HG02571 (cell line): ENCODE measurements around the gene ESRRG.
"Not testable (repeated sequence)": the region's sequence is repeated elsewhere in the genome, so short reads cannot be mapped to it uniquely, and the experiment has no call there.

Source experiments
- ATAC-seq: cut with Tn5 transposase; IDR thresholded peaks from one replicate; pipeline ENCODE4 v1.9.1; 2021; ENCODE audit warnings: mild to moderate bottlenecking, moderate library complexity; ENCODE audit not compliant: unreplicated experiment

The ESRRG gene

DNA sequence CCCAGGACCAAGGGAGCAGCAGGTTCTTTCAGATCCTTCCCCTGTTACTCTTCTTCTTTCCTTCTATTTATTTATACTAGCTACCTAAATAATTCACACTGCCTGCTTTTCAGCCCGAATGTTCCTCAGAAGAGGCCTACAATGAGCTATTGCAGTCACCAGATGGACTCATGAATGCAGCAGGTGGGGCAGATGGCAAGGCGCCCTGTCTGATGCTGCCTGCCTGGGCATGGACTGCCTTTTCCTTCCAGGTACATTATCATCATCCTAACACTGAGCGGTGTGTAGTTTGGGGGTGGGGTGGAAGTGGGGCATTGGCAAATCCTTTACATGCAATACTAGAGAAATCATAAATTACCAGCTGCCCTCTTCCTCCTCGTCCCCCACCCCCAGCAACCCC is 17.6 kb downstream of the ESRRG start:
- no peak for ATAC-seq

DNA sequence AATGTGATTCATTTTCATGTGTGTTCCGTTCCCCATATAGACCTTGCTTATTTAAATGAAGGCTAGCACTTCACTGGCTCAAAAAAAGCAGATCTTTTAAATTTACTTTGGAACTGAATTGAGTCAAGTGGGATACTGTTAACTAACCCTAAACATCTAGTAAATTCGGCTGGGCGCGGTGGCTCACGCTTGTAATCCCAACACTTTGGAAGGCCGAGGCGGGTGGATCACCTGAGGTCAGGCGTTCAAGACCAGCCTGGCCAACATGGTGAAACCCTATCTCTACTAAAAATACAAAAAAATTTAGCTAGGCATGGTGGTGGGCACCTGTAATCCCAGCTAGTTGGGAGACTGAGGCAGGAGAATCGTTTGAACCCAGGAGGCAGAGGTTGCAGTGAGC is 19.2 kb downstream of the ESRRG start:
- ATAC-seq: not testable (repeated sequence)

DNA sequence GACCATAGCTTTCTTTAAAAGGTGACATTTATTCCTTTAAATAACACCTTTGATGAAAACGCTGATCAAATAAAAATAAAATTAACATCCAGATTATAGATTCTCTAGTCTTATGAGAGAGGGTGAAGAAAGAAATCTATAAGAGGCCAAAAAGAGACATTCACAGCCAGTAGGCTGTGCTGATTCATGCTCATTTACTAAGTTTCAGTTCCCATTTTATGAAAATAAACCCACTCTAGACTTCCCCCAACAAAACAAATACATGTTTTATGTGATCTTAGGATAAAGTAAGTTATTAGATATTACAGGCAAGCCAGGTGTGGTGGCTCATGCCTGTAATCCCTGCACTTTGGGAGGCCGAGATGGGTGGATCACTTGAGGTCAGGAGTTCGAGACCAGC is 21.1 kb downstream of the ESRRG start:
- ATAC-seq: no peak

DNA sequence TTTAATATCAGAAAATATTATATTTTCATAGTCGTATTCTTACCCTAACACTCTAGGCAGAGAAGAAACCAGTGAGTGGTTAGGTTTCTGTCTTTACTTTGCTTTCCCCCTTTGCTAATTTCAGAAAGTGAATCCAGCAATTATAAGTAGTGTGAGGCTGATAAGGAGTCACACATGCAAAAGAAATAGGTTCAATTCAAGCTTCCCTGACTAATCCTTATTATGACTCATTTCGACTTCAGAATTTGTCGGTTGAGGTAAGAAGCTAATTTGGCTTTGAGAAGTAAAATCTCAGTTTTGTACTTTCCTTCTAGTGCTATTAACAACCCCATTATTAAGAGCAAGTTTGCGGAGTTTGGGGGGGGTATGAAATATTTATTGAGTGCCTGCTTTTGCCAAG is 22.4 kb downstream of the ESRRG start:
- no peak for ATAC-seq

DNA sequence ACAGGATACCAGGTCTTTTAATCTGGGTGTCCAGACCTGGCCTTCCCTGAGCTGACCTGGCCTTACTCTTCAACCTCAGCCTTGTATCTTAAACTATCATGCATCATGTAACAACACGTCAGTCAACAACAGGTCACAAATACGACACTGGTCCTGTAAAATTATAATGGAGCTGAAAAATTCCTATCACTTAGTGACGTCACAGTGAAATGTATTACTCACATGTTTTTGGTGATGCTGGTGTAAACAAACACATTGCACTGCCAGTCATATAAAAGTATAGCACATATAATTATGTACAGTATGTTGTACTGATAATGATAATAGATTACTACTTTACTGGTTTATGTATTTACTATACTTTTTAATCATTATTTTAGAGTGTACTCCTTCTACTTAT is 31.5 kb downstream of the ESRRG start:
- ATAC-seq: no peak

DNA sequence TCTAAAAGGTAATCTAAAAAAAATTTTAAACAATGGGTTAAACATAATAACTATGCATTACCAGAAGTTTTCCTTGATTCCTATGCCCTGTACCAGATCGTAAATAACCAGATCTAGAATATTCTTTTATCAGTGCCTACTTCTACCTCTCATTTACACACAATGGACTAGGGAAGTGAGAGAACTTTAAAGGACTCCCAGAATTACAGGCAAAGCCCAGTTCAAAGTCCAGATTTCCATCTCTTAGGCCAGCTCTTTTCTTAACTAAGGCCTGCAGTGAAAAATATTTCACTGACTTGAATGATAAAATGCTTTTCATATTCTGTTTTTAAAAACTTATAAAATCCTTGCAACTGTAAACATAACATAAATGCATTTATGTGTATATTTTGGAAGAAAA is 32.6 kb downstream of the ESRRG start:
- no peak for ATAC-seq

DNA sequence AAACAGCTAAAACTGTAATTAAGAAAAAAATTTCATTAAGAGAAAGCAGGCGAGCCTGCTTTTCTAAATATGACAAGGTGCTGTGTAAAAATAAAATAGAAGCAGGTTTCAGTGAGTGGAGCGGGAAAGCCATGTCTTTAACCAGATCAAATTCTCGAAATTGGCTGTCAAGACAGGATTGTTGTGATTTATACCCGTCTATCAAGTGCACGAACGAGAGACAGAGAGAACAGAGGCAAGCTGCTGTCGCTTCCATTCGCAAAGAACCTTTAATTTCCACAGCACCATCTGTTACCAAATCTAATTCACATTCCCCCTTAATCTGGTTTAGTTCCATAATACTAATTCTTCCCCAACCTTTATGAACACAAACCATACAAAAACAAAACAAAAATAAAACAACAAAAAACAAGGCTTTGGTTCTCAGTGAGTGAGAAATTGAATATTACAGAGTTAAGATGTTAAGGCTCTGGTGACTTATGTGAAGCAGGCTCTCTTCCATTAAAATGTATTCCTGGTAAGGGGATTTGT is 35.0 kb downstream of the ESRRG start:
- ATAC-seq: no peak

DNA sequence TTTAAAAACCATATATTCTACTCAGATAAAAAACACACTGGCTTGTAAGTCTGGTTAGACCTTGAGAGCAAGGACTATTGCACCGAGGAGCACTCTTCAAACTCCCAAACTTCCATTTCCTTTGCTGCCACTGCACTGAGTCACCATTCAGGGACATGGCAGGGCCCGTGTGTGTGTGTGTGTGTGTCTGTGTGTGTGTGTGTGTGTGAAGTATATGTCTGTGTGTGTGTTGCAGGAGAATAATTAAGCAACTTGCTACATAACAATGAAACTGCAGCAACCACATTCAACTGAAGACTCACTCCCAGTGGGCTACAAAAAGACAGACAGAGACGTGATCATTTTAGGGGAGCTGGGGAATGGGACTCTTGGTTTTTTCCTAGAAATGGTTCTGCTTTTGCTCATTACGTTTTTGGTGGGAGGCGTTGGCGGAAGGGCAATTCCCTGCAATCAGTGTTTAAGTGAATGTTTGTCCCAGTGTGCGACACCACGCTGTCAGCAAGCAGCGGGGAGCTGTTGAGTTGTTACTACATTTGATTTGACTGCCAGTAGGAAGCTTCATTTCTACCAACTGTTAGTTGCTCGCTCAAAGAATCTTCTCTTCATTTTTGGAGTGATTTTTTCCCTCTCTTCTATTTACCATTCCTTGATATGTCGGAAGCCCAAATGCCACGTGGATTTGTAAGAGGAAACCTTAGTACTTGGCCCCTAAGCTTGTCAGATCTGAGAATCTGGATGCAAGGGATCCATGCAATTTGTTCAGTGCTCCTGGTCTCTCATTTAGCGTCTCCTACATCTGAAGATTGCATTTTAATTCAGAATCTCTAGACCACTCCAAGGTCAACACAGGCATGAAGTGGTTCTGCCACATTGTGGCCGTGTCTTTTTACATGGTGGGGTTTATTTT is 36.1 kb downstream of the ESRRG start:
- no peak for ATAC-seq

DNA sequence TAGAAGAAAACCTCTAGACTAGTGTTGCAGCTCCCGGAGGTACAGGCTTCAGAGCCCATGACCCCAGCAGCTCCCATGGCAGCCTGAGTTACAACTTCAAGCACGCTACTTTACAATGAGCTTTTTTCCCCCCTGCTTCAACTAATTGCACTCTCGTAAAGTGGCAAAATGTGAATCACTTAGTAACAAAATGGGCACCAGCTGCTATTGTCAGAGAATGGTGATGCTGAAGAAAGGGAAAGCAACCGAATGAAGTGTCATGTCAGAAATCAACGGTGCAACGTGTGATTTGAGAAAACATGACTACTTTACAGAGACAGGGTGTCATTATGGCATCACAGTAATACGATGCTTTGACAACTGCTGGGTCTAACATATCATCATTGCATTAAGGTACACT is 40.5 kb downstream of the ESRRG start:
- ATAC-seq: no peak

DNA sequence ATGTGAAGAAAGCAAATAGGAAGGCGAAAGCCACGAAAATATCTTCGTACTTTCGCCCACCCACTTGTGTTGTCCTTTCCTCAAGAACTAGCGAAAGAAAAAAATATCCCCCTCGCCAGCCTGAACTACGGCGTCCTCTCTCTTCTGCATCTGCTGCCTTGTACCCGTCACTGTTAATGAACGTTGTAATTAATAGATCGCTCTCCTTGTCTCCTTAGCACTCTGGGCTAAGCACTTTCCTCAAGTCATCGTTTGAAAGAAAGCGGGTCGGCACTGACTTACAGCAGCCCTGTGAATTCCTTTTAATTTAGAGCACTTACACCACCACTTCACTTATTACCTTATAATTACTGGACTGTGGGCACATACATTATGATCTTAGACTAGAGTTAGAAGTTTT is 44.1 kb downstream of the ESRRG start:
- no peak for ATAC-seq

DNA sequence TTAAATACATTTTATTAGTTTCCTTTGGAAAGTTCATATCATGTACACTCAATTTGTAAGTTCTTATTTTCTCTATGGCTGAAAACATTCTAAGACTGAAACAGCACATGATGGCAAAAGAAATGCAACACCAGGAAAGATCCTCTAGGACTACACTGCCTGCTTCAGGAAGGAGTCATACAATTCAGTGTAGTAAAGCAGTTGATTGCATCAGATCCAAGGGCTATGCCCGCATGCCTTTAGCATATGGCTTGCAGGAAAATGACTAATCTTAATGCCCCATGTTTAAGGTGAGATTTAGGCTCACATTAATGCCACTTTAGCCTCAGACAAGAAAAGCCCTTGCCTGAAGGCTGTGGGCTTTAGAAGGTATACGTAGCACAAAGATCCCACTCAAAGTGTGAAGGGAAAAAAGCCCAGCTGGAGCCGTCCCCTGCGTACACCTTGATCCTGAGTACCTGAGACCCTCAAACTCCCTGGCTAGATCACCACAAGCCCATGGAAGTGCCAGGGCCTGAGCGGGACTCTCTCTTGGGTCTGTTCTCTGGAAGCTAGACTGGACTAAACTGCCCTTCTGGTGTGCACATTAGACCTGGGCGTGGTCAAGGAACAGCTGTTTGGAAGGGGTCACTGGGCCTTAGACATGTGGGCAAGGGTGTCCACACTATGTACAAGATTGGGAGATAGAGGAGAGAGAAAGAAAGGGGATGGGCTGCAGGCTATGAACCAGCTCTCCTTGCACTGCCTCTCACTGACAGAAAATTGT is 52.9 kb downstream of the ESRRG start:
- no peak for ATAC-seq

DNA sequence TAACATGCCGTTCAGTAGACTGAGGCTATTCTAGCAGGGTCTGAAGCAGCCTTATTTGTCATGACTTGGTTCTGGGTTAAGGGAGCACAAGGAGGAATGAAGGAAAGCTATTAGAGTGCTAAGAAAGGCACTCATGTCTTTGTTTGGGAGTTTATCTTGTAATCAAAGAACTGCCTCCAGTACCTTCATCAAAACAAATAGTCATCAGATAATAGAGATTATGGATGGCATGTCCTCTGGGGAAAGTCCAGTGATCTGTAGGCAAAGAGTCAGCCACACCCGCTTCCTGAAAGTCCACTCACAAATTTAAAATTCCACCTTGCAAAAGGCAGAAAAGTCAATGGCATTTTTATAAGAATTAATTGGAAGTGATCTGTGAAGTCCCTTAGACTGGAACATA is 56.8 kb downstream of the ESRRG start:
- ATAC-seq: no peak

DNA sequence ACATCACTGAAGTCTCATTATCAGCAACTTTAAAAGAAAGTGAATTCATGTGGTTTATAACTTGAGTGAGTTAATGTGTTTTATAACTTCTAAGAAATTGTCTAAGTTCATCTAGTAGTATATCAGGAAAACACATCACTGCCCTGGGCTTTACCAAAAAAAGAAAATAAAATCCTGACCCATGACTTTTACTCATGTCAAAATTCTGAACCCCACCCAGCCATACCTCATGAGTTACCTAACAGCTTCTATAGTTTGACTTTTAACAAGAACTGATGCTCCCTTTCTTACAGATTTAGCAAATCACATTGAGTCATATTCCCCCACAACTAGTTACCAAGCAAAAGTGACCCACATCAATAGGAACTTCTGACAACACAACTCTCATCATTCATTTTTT is 57.4 kb downstream of the ESRRG start:
- no peak for ATAC-seq

DNA sequence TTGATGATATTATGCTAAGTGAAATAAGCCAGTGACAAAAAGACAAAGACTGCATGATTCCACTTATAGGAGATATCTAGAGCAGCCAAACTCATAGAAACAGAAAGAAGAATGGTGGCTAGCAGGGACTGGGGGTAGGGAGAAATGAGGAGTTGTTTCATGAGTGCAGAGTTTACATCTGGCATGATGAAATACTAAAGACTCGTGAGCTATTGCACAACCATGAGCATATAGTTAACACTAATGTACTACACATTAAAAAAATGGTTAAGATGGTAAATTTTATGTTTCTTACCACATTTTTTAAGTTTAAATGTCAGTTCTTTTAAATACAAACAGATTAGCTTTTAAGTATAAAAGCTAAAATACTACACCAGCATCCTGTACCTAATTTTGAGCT is 57.8 kb downstream of the ESRRG start:
- ATAC-seq: no peak

DNA sequence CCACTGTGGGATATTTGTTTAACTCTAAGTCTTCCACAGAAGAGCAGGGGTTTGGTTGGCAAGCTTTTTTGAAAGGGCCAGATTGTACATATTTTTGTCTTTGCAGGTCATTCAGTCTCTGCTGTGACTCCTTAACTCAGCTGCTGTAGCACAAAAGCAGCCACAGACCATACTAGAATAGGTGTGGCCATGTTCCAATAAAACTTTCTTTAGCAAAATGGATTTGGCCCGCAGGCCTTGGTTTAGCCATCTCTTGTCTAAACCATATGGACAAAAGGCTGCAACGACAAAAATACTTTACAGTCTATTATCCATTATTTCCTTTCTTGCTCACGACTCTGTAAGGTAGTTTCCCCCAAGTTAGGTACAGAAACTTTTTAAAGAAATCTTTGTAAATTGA is 60.5 kb downstream of the ESRRG start:
- no peak for ATAC-seq

DNA sequence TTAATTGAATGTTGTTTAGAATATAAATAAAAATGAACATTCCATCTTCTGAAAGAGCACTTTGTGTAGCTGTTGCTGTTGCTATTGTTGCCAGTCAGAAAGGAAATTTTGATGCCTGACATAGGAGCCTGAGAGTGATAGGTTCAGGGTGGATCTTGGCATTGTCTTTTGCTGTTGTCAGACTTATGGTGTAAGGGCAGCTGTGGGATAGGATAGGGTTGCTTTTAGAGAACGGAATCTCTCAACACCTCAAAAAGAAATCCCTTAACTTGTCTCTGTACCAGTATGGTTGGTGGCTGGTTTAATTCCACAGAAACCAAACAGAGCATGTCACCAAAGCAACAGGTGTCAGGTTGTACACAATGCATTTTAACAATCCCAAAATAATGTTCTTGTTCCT is 62.7 kb downstream of the ESRRG start:
- ATAC-seq: no peak

DNA sequence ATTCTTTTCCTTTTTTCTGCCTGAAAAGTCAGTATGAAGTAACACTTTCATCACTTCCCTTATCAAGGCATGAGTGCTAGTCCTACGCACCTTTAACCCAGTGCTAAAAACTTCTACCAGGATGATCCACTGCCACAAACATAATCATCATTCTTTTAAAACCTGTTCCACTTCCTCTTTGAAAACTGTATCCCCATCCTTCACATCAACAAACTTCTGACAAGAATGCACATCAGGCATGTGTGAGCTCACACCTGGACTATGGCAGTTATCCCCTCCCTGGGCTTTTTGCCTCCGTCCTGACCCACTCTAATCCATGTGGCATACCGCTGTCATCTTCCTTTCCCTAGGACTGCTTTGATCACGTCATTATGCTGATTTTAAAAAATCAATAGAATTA is 70.2 kb downstream of the ESRRG start:
- ATAC-seq: no peak

DNA sequence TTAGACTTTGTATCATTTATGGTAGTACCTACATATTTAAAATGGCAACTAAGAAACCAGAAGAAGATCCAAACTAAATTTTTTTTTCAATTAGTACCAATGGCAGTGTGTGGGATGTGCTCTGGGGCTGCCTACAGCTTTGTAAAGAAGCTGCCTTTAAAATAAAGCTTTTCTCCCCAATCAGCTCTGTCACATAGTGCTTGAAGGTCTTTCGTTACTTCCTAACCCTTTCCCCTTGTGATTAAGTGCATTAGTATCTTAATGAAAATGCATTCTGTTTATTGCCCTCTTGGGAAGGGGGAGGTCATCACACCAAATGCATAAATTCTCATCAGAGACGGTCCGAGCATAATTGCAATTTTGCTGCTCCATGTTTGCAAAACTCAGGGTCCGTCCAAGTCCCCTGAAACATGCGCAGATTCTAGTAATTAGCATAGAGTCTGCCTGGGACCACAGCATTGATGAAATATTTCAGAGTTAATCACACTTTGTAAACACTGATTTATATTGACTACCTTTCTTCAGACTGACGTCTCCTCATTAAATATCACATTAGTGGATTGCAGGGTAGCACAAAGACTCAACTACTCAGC is 71.3 kb downstream of the ESRRG start:
- ATAC-seq: no peak

DNA sequence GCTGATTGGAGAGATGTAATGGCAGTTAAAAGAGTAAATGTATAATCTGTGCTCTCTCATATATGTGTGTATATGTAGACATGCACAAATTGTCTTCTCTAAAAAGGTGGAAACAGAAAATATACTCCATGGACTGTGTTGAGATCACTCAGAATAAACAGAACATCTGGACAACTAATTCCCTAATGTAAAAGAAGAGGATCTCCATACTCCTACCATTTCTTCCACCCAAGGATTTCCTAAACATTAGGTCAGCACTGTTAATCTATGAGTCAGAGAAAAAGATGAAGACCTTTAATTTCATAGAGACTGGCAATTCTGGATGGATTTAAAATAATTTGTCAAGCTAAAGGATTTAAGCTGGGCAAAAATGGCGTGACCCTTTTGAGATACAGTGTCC is 80.1 kb downstream of the ESRRG start:
- ATAC-seq: no peak

DNA sequence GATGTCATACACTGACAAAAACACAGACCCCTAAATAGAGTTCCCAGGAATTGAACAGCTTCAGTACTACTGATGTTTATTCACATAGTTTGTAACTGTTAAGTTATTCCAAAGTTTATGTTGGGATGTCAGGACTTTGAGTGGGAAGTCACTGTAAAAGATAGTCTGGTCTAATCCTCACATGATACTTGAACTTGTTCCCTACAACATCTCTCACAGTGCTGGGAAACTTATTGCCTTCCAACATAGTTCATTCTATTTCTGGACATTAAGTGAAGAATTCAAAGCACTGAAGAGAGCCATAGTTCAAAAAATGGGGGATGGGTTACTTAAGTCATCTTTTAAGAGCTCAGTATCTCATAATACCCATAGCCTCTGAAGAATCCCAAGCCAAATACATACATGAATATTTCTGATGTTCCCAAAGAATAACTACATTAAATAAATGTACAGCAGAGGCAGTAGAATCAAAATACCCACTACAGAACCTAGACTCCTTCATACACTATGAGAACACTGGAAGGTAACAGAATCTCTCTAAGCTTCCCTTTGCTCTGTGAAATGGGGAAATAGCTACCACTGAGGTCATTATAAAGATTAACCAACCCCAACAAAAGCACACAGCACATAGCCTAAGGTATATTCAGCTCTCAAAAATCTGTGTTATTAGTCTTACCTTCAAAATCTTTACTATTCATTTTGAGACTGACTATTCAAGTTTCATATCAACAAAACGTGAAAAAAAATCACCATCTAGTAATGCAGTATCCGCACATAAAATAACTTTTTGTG is 81.4 kb downstream of the ESRRG start:
- ATAC-seq: no peak

DNA sequence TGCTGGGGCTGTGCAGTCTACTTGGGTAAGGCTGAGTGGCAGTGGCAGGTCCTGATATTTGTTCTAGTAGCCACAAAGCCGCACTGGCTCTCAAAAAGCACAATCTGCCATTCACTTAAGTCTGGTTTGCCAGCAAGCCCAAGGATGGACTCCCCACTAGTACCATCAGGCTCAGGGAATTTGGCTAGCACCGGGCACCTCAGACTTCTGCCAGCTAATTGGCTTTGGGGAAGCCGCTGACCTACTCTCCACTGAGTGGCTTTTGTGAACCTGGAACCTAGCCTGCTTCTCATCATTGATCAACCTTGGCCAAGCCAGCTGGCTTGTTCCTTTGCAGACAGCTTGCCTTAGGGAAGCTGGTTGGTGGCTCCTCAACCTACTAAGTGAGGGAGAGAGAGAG is 83.1 kb downstream of the ESRRG start:
- ATAC-seq: no peak
